ENCODE measurements around the gene CNTN4. TPM values are rescaled to one million over a fixed set of nuclear protein-coding genes. Genes with fewer than 3 reads are reported as not detected.

CNTN4 gene
- total and polyA plus RNA-seq, 2 of the 8 experiments (the other 6 are each of a cell fraction or from before 2014, with no cell fraction given): 0.41 to 2.2 TPM

GRCh38 chr3:2153053-2153452 is 54.4 kb downstream of the CNTN4 start:
- H4K5ac ChIP-seq (ENCODE audit: insufficient read length, low read depth, low read length): no peak overlapping the region
- H3K9me3 ChIP-seq (ENCODE audit: insufficient read depth in 2 of 2, low read depth in 1 of 2, low read length in 1 of 2): no peaks in the 10 kb centered on the region
- 100% methylated on average over 2 of the region's 2 CpGs; no CpG with 5 or more reads in 1 of the 2 experiments for WGBS, 2 experiments (ENCODE audit: extremely low coverage in 1 of 2, insufficient coverage in 1 of 2, insufficient read length in 1 of 2, insufficient replicate concordance in 2 of 2, low coverage in 1 of 2, low lambda C conversion rate in 2 of 2, missing lambda C conversion rate in 1 of 2)
- H3K4me2 ChIP-seq (ENCODE audit: insufficient read depth in 1 of 2, low read depth in 2 of 2, low read length in 2 of 2): no peak overlapping the region
- no peak overlapping the region for H3K4me3 ChIP-seq (ENCODE audit: extremely low read depth in 1 of 4, insufficient read depth in 2 of 4, low read depth in 3 of 4, low read length in 4 of 4)
- no peak overlapping the region for H3K18ac ChIP-seq (ENCODE audit: extremely low read depth, low read length)
- H4K8ac ChIP-seq (ENCODE audit: extremely low read depth, insufficient read depth, low read length): no peak overlapping the region
- no peak overlapping the region for H3K14ac ChIP-seq (ENCODE audit: insufficient read length)
- POLR2A ChIA-PET (ENCODE audit: partially characterized antibody): no interaction called here
- FAIRE-seq (no peak), DNase-seq (ENCODE audit: low read depth in 1 of 2, low spot score in 2 of 2) (no peak)
- no peak overlapping the region for H3K23ac ChIP-seq (ENCODE audit: insufficient read length)
- H2AFZ ChIP-seq (ENCODE audit: low read length): no peak overlapping the region
- H3K4ac ChIP-seq (replicated peaks; ENCODE audit: insufficient read length, low read depth, low read length): no peak overlapping the region
- no peak overlapping the region for H2BK5ac ChIP-seq (ENCODE audit: low read depth, low read length)
- no peaks in the 10 kb centered on the region for H4K20me1 ChIP-seq (replicated peaks in 1 of 2; ENCODE audit: control insufficient read depth in 1 of 2, insufficient read depth in 2 of 2, low read length in 2 of 2)
- no peak overlapping the region for H3K27ac ChIP-seq (ENCODE audit: low read depth, low read length)
- no peak overlapping the region for H3K9ac ChIP-seq (replicated peaks in 1 of 4; ENCODE audit: extremely low read depth in 1 of 4, low read depth in 3 of 4, low read length in 3 of 4)
- no peak overlapping the region for H4K91ac ChIP-seq (replicated peaks; ENCODE audit: insufficient read length, low read length)
- H2AK5ac ChIP-seq (ENCODE audit: low read depth, low read length): no peak overlapping the region
- no peak overlapping the region for H2BK20ac ChIP-seq (ENCODE audit: low read length)
- H3K36me3 ChIP-seq (ENCODE audit: control insufficient read depth in 2 of 4, insufficient read depth in 4 of 4, low read length in 3 of 4): no peaks in the 10 kb centered on the region
- CTCF ChIA-PET (ENCODE audit: partially characterized antibody): interaction anchor here (0.7 to 4.4 kb wide), 3 partner anchors 13 to 24 kb away, joined by 3 to 17 read pairs (median 4); no protein-coding TSS in a partner anchor
- H2BK120ac ChIP-seq (replicated peaks; ENCODE audit: low read depth, low read length): no peak overlapping the region
- H3K79me1 ChIP-seq (ENCODE audit: low read depth, low read length): no peaks in the 10 kb centered on the region
- no peaks in the 10 kb centered on the region for H3K79me2 ChIP-seq (ENCODE audit: control insufficient read depth in 1 of 2, insufficient read depth in 2 of 2, low read length in 2 of 2)
- H3K4me1 ChIP-seq (replicated peaks in 1 of 4; ENCODE audit: control insufficient read depth in 3 of 4, insufficient read depth in 4 of 4, low read length in 3 of 4): no peaks in the 10 kb centered on the region
- H3K56ac ChIP-seq (replicated peaks; ENCODE audit: insufficient read length, low read depth, low read length): no peak overlapping the region
- peaks cover 0 to 3% (median 0%) of the 10 kb centered on the region in 4 experiments; a peak in 2 of 7 replicates for H3K27me3 ChIP-seq (replicated peaks in 1 of 4; ENCODE audit: control insufficient read depth in 3 of 4, extremely low read depth in 1 of 4, insufficient read depth in 3 of 4, low read length in 3 of 4)
- H3K23me2 ChIP-seq (ENCODE audit: low read depth, low read length): no peaks in the 10 kb centered on the region; the same call in 1 of the 2 replicates
- H2BK15ac ChIP-seq (ENCODE audit: low read length): no peak overlapping the region
- no peak overlapping the region for H2BK12ac ChIP-seq (ENCODE audit: low read depth, low read length)
- TF ChIP-seq SIX5 (IDR thresholded peaks at IDR 0.05; ENCODE audit: low read depth, low read length) (no peak), SAP30 (IDR thresholded peaks at IDR 0.05; ENCODE audit: insufficient read depth, insufficient replicate concordance, low read length) (no peak), SIN3A (conservative IDR thresholded peaks at IDR 0.05 in 1 of 2, IDR thresholded peaks at IDR 0.05 in 1 of 2; ENCODE audit: low read depth in 1 of 2, low read length in 2 of 2) (no peak), JUND (IDR thresholded peaks at IDR 0.05; ENCODE audit: low read length) (no peak), KDM4A (IDR thresholded peaks at IDR 0.05; ENCODE audit: low read depth, low read length, severe bottlenecking) (no peak)
- TF ChIP-seq, protein P1, sequence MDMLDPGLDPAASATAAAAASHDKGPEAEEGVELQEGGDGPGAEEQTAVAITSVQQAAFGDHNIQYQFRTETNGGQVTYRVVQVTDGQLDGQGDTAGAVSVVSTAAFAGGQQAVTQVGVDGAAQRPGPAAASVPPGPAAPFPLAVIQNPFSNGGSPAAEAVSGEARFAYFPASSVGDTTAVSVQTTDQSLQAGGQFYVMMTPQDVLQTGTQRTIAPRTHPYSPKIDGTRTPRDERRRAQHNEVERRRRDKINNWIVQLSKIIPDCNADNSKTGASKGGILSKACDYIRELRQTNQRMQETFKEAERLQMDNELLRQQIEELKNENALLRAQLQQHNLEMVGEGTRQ (IDR thresholded peaks at IDR 0.05; ENCODE audit: low read length): no peak
